SK-N-SH treated with all-trans-retinoic acid at 6 μM for 48 hours (cell line): ENCODE measurements around the gene NOCT.
"Not testable (repeated sequence)": the region's sequence is repeated elsewhere in the genome, so short reads cannot be mapped to it uniquely, and the experiment has no call there.

Experiments used
- ATAC-seq: fragments of 200-7000 bp; cut with Tn5 transposase; 3 replicates; pipeline ENCODE4 v1.9.1; 2020; ENCODE audit warnings: mild to moderate bottlenecking, moderate library complexity
- ARNTL ChIP-seq: fragments of 450-650 bp; formaldehyde crosslinking; IDR thresholded peaks from 2 replicates; pipeline ENCODE4 v1.5.0; 2020; ENCODE audit warnings: low read depth, mild to moderate bottlenecking, moderate library complexity, borderline replicate concordance
- BACH2 ChIP-seq: fragments of 250-450 bp; sonication (Bioruptor Pico); IDR thresholded peaks from 2 replicates; pipeline ENCODE4 v1.9.0; 2021; ENCODE audit warnings: mild to moderate bottlenecking, borderline replicate concordance
- CREB5 ChIP-seq: fragments of 250-450 bp; sonication (Bioruptor Pico); IDR thresholded peaks from 2 replicates; pipeline ENCODE4 v1.5.1; 2020; ENCODE audit warnings: low read depth, mild to moderate bottlenecking, moderate library complexity
- CSDC2 ChIP-seq: fragments of 250-450 bp; sonication (Bioruptor Pico); IDR thresholded peaks from 2 replicates; pipeline ENCODE4 v1.5.0; 2020; ENCODE audit warnings: mild to moderate bottlenecking, moderate library complexity
- CSRNP3 ChIP-seq: fragments of 250-450 bp; sonication (Bioruptor Pico); IDR thresholded peaks from 2 replicates; pipeline ENCODE4 v1.5.1; 2021; ENCODE audit warnings: mild to moderate bottlenecking, moderate library complexity
- ESRRG ChIP-seq: fragments of 250-450 bp; sonication (Bioruptor Pico); IDR thresholded peaks from 2 replicates; pipeline ENCODE4 v1.6.1; 2021; ENCODE audit warnings: mild to moderate bottlenecking
- GLIS3 ChIP-seq: fragments of 250-450 bp; sonication (Bioruptor Pico); IDR thresholded peaks from 2 replicates; pipeline ENCODE4 v1.5.0; 2020; ENCODE audit warnings: mild to moderate bottlenecking, moderate library complexity
- ISL1 ChIP-seq: fragments of 250-450 bp; sonication (Bioruptor Pico); IDR thresholded peaks from 2 replicates; pipeline ENCODE4 v2.1.2; 2022; ENCODE audit warnings: mild to moderate bottlenecking, moderate library complexity
- OSR1 ChIP-seq: fragments of 250-450 bp; sonication (Bioruptor Pico); IDR thresholded peaks from 2 replicates; pipeline ENCODE4 v1.8.0; 2022; ENCODE audit warnings: moderate library complexity, mild to moderate bottlenecking, inconsistent platforms
- PATZ1 ChIP-seq: fragments of 250-450 bp; sonication (Bioruptor Pico); IDR thresholded peaks from 2 replicates; pipeline ENCODE4 v1.8.0; 2020; ENCODE audit warnings: mild to moderate bottlenecking, moderate library complexity, borderline replicate concordance
- POU6F1 ChIP-seq: fragments of 250-450 bp; sonication (Bioruptor Pico); IDR thresholded peaks from 2 replicates; pipeline ENCODE4 v1.8.0; 2021; ENCODE audit warnings: low read depth, mild to moderate bottlenecking, moderate library complexity, borderline replicate concordance
- SNAI2 ChIP-seq: fragments of 250-450 bp; sonication (Bioruptor Pico); IDR thresholded peaks from 2 replicates; pipeline ENCODE4 v1.5.0; 2020; ENCODE audit warnings: mild to moderate bottlenecking, moderate library complexity
- TCF4 ChIP-seq: fragments of 250-450 bp; sonication (Bioruptor Pico); IDR thresholded peaks from 2 replicates; pipeline ENCODE4 v1.8.0; 2021; ENCODE audit warnings: mild to moderate bottlenecking, moderate library complexity, borderline replicate concordance
- TOX ChIP-seq: fragments of 250-450 bp; sonication (Bioruptor Pico); IDR thresholded peaks from 2 replicates; pipeline ENCODE4 v1.8.0; 2021; ENCODE audit warnings: mild to moderate bottlenecking, moderate library complexity, borderline replicate concordance
- TSHZ2 ChIP-seq: fragments of 250-450 bp; sonication (Bioruptor Pico); IDR thresholded peaks from 2 replicates; pipeline ENCODE4 v1.5.0; 2020; ENCODE audit warnings: mild to moderate bottlenecking, moderate library complexity
- ZC3H10 ChIP-seq: fragments of 250-450 bp; sonication (Bioruptor Pico); IDR thresholded peaks from 2 replicates; pipeline ENCODE4 v1.5.1; 2021; ENCODE audit warnings: mild to moderate bottlenecking, moderate library complexity
- ZFP3 ChIP-seq: fragments of 250-450 bp; sonication (Bioruptor Pico); IDR thresholded peaks from 2 replicates; pipeline ENCODE4 v1.5.0; 2020; ENCODE audit warnings: mild to moderate bottlenecking, moderate library complexity
- ZNF565 ChIP-seq: fragments of 450-650 bp; formaldehyde crosslinking; conservative IDR thresholded peaks from 2 replicates; pipeline ENCODE4 v1.5.0; 2020; ENCODE audit warnings: low read depth, mild to moderate bottlenecking, moderate library complexity
- ZNF8 ChIP-seq: fragments of 450-650 bp; formaldehyde crosslinking; IDR thresholded peaks from 2 replicates; pipeline ENCODE4 v1.5.0; 2020; ENCODE audit warnings: mild to moderate bottlenecking, moderate library complexity

The NOCT gene

GRCh38 chr4:139059026-139059425, 43.4 kb downstream of the NOCT start:
- ATAC-seq: not testable (repeated sequence)

- no peak for ATAC-seq
- TF ChIP-seq BACH2 (CRISPR knock-in tag) (no peak), SNAI2 (no peak), TCF4 (no peak), TSHZ2 (CRISPR knock-in tag) (no peak), ISL1 (CRISPR knock-in tag) (no peak), ZNF565 (CRISPR knock-in tag) (no peak), CREB5 (CRISPR knock-in tag) (no peak), ARNTL (CRISPR knock-in tag) (no peak), ESRRG (no peak), ZNF8 (CRISPR knock-in tag) (no peak), POU6F1 (no peak)
Measured at GRCh38 chr4:139060591-139060990, 45.0 kb downstream of the NOCT start.

- TF ChIP-seq ZNF565 (CRISPR knock-in tag) (no peak), TCF4 (no peak)
- no peak for ATAC-seq
Measured at GRCh38 chr4:139076016-139076744, 60.6 kb downstream of the NOCT start.

GRCh38 chr4:139077567-139078355, 62.2 kb downstream of the NOCT start:
- no peak for ATAC-seq
- no peak for TF ChIP-seq TSHZ2 (CRISPR knock-in tag)
- TF ChIP-seq ISL1 (CRISPR knock-in tag): no peak
- no peak for TF ChIP-seq ARNTL (CRISPR knock-in tag)
- no peak for TF ChIP-seq POU6F1
- no peak for TF ChIP-seq CSDC2 (CRISPR knock-in tag)
- TF ChIP-seq TOX (CRISPR knock-in tag): no peak
- no peak for TF ChIP-seq SNAI2
- no peak for TF ChIP-seq ZNF8 (CRISPR knock-in tag)
- TF ChIP-seq CSRNP3: no peak
- TF ChIP-seq ZNF565 (CRISPR knock-in tag): no peak
- TF ChIP-seq ZC3H10 (CRISPR knock-in tag): no peak
- TF ChIP-seq OSR1 (CRISPR knock-in tag): no peak
- no peak for TF ChIP-seq TCF4
- no peak for TF ChIP-seq ZFP3 (CRISPR knock-in tag)
- no peak for TF ChIP-seq PATZ1 (CRISPR knock-in tag)
- TF ChIP-seq GLIS3 (CRISPR knock-in tag): no peak
